ENCODE measurements around the gene LUZP1.
"Not testable (repeated sequence)": the region's sequence is repeated elsewhere in the genome, so short reads cannot be mapped to it uniquely, and the experiment has no call there.

LUZP1 gene

DNA sequence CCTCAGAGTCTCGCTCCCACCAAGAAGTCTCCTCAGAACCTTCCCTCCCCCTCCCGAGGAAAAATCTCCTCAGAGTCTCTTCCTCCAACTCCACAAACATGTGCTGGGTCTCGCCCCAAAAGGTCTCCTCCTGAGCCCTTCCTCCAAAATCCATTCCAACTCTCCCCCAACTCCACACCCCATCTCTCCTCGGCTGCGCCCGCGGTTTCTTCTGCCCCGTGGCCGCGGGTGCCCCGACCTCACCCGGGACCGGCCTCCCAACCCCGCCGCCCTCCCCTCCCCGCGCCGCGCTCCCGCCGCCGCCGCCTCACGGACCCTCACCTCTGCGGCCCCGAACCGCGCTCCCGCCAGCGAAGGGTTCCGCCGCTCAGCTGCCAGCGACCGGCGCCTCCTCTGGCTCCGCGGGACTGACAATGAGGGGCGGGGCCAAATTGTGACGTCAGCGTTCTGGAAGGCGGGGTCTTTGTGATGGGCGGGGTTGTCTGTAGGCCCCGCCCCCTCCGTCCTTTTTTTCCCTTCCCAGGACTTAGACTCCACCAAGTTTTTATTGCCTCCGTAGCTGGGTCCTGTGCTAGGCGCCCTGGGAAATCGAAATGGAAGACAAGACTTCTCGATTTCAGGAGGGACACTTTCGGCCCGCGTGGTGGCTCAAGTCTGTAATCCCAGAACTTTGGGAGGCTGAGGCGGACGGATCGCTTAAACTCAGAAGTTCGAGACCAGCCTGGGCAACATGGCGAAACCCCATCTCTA is at the start of gene LUZP1:
LUZP1 (minus strand) TSS at position 412 of the 750 bp plus-strand sequence.
- peak; percentile 92 for DNase-seq

DNA sequence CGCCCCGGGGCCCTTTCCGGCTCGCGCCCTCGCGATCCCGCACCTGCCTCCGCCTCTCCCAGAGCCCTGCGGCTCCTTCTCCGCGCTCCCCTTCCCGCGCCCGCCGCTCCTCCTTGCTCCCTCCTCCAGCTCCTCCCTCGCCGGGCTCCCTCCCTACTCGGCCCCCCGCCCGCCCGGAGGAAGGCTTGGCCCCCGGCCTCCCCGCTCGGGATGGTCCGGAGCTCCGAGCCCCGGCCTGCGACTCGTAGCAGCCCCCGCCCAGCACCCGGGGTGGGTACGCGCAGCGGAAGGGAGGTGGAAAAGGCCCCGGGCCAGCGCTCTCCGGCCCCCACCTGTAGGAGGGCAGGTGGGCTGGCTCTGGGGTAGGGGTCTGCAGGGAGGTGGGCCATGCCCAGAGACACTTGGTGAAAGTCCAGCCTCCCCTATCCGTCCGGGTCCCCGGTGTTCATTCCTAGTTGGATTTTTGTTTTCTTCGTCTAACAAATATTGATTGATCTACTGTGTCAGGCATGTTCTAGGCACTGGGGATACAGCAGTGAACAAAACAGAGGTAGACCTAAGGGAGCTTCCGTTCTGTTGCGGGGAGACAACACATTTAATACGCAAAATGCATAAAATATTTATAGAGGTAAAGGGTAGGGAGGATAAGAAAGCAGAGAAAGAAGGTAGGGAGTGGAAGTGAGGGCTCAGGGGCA is 48.9 kb upstream of the LUZP1 start, which contains the start of gene HTR1D:
HTR1D (minus strand) TSS at position 82 of the 695 bp plus-strand sequence. CDS start 23,283 bp downstream, outside the sequence.
- DNase-seq = no peak

DNA sequence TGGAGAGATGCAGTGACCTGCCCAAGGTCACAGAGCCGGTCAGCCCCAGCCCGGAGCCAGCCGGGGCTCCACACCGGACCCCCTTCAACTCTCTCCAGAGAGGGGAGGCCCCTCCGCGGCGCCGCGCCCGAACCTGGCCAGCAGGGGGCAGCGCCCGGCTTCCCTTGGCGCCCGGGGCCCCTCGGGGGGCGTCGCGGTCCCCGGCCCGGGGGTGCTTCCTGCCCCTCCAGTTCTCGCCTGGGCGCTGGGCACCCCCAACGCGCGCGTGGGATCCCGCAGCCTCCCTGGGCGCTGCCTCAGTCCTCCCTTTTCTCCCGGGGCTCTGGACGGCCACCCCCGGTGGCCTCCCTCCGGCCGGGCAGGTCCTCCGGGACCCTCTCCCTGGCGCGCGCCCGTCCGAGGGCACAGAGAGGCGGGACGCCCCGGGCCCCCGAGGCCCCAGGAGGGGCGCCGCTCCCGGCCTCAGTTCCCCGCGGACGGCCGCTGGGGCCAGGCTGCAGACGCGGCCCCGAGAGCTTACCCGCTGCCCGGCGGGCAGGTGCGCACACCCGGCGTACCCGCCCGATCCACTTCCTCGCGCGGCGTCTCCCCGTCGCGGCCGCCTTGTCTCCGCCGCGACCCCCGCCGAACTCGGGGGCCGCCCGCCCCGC is 48.2 kb upstream of the LUZP1 start:
- peak; percentile 49 for DNase-seq

DNA sequence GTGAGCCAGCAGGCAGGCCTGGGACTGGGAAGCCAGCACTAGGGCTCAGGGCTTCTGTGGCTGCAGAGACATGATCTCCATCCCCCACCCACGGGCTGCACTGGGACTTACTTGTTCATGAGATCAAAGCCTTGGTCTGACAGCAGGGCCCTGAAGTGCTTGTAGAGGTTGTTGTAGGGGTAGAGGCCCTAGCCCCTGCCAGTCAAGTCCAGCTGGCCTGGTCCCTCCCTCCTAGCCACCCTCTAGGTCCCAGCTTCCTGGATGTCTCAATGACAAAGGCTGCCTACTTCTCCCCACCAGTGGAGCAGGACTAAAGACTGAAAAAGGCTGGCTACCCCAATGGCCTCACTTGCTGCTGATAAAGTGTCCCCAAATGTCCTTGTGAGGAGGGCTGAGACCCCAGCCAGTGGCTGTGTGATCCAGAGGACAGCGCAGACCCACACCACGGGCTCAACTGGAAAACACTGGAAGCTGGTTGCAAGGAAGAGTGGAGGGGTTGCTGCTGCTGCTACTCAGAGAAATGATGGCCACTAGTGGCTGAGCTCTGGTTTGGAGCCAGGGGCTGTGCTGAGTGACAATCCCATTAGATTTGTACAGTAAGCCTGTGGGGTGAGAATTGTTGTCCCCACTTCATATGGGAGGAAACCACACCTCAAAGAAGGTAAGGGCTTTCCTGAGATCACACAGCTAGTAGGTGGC is 47.2 kb upstream of the LUZP1 start:
- DNase-seq = peak; percentile 38

DNA sequence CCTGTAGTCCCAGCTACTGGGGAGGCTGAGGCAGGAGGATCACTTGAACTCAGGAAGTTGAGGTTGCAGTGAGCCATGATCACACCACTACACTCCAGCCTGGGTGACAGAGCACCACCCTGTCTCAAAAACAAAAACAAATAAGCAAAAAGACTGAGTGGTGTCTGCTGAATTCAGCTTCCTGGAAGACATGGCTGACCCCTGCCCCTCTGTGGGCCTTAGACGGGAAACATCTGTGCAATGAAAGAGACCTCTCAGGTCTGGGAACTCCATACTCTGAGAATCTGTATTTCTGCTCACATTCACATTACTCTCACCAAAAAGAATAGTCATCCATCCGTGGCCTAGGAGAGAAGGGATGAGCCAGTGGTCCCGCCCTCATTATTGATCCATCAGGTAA is 46.6 kb upstream of the LUZP1 start:
- no peak for DNase-seq

DNA sequence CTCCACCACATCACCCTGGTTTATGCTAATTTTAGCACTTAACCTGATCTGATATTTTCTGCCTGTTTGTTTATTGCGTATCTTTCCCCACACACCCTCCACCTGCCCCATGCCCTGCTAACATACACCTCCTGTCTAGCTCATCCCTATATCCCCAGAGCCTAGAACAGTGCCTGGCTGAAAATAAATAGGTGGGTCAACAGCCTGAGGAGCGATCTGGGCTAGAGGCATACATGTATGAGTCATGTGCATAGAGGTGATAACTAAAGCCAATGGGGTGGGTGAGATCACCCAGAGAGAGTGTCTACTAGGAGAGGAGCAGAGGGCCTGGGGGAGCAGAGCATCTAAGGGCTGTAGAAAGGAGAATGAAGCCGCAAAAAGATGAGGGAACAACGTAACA is 46.0 kb upstream of the LUZP1 start:
- no peak for DNase-seq

DNA sequence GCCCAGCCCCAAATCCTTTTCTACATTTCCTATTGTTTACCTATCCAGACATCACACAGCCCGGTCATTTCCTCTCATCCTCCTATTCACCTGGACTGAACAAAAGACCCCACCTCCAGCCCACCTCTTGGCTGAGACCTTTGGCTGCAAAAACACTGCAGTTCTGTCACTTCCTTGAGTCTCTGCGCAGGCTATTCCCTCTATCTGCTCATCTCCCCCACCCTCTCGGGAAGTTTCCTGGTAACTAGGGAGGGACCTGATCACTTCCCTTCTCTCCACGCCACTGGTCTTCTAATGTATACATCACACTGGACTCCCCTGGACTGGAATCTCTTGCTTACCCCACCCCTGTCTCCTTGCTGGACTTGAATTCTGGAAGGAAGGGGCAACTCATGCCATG is 43.3 kb upstream of the LUZP1 start:
- no peak for DNase-seq

DNA sequence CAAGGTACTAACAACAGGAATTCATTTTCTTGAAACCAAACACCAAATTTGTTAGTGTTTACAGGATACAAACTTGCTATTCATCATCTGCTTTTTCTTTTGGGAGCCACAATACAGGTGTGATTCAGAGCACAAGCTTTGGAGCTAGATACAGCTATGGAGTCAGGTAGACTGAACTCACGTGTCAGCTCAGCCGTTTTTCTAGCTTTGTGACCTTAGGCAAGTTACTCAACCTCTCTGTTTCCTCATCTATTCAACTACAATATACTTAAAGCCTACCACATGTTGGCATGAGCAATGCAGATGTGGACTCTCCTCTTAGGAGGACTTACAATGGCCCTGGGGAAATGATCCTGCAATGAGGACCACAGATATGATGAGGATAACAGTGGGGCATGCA is 42.3 kb upstream of the LUZP1 start:
- no peak for DNase-seq

DNA sequence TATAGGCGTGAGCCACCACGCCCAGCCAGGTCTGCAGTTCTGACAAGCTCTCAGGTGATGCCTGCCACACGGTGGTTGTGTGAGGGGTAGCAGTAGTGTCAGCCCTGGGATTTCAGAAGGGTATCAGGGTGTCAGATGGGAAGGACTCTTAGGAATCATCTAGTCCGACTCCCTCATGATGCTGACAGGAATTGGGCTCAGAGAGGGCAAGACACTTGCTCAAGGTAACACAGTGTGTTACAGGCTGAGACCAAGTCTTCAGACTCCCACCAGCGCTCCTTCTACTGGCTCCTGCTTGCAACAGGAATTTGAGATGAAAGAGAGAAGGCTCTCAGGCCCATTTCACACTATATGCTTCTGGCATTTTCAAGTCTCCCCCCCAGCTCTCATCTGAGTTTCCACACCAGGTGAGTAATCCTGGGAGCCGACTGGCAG is 41.7 kb upstream of the LUZP1 start:
- DNase-seq = peak; percentile 37

DNA sequence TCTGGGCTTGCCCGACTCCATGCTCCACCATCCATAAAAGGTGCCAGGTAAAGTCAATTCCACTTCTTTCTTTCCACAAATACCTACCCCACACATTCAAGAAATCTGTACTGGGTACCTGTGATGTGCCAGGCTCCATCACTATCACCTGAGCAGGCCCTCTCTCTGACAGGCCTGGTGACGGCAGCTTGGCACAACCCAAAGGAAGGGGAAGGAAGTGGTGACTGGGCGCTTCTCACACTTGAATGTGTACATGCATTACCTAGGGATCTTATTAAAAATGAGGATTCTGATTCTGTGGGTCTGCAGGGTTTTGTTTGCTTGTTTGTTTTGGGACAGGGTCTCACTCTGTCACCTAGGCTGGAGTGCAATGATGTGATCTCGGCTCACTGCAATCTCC is 41.1 kb upstream of the LUZP1 start:
- no peak for DNase-seq

DNA sequence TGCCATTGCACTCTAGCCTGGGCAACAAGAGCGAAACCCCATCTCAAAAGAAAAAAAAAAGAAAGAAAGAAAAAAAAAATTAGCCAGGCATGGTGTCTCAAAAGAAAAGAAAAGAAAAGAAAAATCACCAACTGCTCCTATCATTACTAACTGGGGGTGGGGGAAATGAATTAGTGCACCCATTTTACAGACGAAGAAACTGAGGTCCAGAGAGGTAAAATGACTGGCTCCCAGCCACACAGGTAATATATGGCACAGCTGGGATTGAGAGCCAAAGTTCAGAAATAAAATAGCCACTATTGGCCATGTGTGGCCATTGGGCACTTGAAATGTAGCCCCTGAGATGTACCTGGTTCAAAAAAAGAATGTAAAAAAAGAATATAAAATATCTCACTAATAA is 39.9 kb upstream of the LUZP1 start:
- DNase-seq = no peak

DNA sequence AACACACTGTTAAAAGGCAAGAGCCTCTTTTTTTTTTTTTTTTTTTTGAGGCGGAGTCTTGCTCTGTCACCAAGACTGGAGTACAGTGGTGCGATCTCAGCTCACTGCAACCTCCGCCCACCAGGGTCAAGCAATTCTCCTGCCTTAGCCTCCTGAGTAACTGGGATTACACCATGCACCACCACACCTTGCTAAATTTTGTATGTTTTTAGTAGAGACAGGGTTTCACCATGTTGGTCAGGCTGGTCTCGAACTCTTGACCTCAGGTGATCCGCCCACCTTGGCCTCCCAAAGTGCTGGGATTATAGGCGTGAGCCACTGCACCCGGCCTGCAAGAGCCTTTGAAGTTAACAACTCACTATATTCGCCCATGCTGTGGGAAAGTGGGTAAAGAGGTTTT is 39.1 kb upstream of the LUZP1 start:
- DNase-seq = peak; percentile 21

DNA sequence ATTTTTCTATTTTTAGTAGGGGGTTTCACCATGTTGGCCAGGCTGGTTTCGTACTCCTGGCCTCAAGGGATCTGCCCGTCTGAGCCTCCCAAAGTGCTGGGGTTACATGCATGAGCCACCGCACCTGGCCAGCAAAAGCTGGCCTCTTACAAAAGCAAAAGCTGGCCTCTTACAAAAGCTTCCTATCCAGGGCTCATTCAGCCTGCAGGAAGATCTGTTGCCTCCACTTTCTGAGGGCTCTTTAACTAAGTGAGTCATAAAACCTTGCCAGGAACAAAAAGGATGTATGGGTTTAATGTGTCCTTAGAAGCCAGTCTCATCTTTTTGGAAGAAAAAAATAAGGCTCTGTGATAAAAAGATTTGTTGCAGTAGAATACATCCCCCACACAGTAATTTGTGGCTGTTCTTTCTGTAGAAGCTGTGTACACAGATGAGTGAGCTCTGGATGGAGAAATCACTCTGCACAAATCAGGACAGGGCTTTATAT is 33.6 kb upstream of the LUZP1 start:
- no peak for DNase-seq

DNA sequence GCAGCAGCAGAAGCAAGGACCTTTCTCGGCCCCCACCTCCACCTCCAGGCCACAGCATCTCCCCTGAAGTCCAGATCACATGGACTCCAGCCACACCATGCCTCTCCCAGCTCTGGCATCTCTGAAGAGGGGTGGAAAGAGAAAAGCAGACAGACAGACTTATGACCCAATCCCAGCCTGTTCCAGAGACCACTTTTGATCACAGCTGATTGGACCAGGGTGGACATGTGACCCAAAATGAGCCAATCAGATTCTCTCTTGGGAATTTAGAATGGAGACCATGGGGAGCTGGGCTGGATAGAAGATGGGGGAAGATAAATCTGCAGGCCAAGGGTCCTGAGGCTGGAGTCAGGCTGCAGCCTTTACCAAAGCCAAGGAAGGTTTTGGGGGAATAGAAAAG is 32.2 kb upstream of the LUZP1 start:
- peak; percentile 23 for DNase-seq

DNA sequence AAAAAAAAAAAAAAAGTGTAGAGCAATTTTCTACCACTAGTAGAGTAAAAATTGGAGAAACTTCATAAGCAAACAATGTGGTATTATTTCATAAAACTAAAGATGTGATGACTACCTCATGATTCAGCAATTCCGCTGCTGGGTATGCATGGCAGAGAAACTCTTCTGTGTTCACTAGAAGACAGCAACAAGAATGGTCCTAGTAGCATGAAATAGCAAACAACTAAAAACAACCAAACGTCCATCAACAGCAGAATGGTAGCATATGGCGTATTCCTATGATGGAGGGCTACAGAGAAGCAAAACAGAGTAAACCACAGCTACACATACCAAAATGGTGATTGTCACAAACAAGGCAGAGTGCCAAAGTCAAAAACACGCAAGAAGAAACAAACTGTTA is 29.7 kb upstream of the LUZP1 start:
- DNase-seq = no peak

DNA sequence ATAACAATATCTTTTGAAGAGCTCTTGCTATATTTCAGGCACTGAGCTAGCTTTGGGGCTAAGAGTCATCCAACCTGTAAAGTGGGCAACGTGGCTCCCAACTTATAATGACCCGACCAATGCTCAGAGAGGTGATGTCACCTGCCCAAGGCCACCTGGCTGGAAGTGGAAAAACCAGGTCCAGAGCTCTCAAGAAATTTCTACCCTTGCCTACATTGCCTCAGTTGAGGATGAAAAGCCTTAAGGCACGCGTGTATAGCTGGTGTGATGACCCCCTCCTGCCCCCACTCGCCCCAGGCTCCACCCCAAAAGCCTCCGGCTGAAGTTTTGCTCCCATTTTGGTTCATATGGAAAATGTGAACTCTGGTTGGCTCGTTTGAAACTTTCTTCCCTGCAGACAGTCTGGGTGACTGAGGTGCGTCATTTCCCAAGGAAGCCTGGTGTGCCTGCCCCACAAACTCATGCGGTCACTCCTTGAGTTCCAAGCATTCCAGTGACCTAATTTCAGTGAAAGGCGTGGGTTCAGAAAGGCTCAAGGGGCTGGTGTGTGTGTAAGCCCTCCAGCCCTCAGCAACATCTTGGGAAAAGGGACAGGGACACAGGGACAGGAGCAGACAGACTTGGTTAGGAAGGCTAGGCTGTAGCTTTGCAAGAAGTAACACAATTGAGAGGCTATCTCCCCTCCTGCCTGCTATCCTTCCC is 28.1 kb upstream of the LUZP1 start:
- no peak for DNase-seq

DNA sequence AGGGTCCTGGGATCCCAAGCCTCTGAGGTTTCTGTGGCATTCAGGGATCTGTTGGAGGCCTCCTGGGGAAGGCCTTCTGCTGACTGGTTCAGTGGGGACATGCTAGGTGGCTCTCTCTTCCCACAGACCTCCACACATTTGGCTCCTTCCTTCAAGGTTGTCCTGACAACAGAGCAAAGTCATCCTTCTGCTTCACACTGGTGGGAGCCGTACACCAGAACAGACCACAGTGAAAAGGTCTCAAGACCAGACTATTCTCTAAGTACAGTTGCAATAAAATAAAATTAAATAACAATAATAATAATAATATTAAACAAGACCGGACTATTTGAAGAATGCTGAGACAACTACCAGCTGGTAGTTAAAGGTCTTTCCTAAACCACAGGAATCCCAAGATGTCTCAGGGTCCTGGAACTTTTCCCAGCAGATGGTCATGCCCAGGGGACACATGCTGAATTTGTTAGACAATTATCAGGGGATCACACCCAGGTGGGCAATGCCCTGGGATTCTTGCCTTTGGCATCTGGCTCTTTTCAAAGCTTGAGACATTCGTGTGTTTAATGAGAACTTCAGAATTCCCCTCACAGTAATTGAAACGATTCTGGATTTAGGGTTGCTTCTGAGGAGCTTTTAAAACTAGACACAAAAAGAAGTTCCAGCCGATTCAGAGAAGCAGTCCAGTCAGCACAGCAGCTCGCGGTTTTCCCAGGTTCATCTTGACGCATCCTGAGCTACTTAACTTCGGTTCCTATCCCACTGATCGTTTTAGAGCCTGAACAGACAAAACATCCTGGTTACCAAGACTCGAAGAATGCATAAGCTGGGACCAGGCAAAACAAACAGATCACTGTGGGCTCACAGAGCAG is 25.7 kb upstream of the LUZP1 start:
- peak; percentile 87 for DNase-seq

DNA sequence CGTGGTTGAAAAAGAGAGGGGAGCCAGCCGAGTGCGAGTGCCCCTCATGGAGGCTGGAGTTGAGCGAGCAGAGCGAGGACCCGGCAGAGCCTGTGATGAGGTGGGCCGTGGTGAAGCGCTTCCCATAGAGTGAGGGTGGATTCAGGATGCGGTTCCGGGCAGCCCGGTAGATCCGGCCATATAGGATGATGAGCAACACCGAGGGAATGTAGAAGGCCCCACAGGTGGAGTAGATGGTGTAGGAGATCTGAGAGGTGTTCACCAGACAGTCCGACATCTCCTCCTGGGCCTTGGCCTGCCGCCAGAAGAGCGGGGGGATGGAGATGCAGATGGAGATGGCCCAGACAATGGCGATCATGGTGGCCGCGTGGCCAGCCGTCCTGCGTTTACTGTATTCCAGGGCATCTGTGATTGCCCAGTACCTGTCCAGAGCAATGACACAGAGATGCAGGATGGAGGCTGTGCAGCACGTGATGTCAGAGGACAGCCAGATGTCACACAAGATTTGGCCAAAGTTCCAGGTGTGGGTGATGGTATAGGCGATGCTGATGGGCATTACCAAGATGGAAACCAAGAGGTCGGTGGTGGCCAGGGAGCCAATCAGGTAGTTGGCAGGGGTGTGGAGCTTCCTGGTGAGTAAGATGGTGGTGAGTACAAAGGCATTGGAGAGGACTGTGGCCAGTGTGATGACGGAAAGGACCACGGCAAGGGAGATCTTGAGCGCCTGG is 24.9 kb upstream of the LUZP1 start:
- DNase-seq = no peak

DNA sequence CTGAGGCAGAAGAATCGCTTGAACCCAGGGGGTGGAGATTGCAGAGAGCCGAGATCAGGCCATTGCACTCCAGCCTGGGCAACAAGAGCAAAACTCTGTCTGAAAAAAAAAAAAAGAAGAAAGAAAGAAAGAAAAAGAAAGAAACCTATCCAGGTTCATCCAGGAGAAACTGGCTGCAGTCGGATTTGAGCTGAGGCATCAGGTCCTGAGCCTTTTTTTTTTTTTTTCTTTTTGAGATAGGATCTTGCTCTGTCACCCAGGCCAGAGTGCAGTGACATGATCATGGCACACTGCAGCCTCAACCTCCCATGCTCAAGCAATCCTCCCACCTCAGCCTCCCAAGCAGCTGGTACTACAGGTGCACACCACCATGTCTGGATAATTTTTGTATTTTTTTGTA is 22.5 kb upstream of the LUZP1 start:
- DNase-seq = no peak

DNA sequence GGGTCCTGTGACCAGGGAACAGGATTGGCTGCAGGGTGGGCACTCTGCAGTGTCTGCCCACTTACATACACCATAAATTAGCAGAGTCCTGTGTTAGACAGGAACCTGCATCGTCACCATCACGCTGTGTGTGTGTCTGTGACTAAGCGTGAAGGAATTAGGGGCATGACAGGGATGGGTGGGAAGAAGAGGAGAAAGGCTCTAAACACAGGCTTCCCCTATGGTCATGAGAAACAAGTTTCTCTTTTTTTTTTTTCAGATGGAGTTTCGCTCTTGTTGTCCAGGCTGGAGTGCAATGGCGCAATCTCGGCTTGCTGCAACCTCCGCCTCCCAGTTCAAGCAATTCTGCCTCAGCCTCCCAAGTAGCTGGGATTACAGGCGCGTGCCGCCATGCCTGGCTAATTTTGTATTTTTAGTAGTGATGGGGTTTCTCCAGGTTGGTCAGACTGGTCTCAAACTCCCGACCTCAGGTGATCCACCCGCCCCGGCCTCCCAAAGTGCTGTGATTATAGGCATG is 20.3 kb upstream of the LUZP1 start:
- DNase-seq = not testable (repeated sequence)
